OCI-LY7 (cell line): ENCODE measurements around the gene TMEM95. TPM values are rescaled to one million over a fixed set of nuclear protein-coding genes. Genes with fewer than 3 reads are reported as not detected.

Source experiments
- BruUV-seq: library from RNA; stranded (reverse); fragments of 400-500 nt; replicated peaks from 2 replicates; lab custom pipeline; 2021; lab: Mats Ljungman, UMichigan
- CTCF ChIA-PET: fragments of 300-600 bp; sonication (Branson Sonifier 250); formaldehyde crosslinking; loops from one replicate; lab custom pipeline; 2022; ENCODE audit warnings: antibody characterized with exemption; ENCODE audit not compliant: unreplicated experiment; lab: Charles Lee
- POLR2A ChIA-PET: fragments of 300-600 bp; sonication (Branson Sonifier 250); formaldehyde crosslinking; loops from one replicate; lab custom pipeline; 2022; ENCODE audit warnings: antibody characterized with exemption; lab: Charles Lee
- DNase-seq: peaks from one replicate; pipeline ENCODE4 v3.0.0-alpha.2; 2015; ENCODE audit warnings: low spot score
- H2AFZ ChIP-seq: fragments of 200-600 bp; sonication (generic), shearing (Covaris generic); 2 replicates; pipeline ENCODE4 v1.6.1; 2014; ENCODE audit warnings: mild to moderate bottlenecking, antibody characterized with exemption, low read length, moderate library complexity
- H3K27ac ChIP-seq: fragments of 200-600 bp; sonication (generic); 2 replicates; pipeline ENCODE4 v1.5.1; 2014; ENCODE audit warnings: mixed run types, low read depth, mild to moderate bottlenecking, moderate library complexity, low read length, inconsistent platforms; ENCODE audit not compliant: poor library complexity, severe bottlenecking
- H3K36me3 ChIP-seq: fragments of 200-600 bp; sonication (generic); 2 replicates; pipeline ENCODE4 v1.6.1; 2014; ENCODE audit warnings: mild to moderate bottlenecking, antibody characterized with exemption, low read length, moderate library complexity, mixed read lengths; ENCODE audit not compliant: insufficient read depth
- H3K4me1 ChIP-seq: fragments of 200-600 bp; sonication (generic); 2 replicates; pipeline ENCODE4 v1.5.1; 2014; ENCODE audit warnings: mild to moderate bottlenecking, low read length; ENCODE audit not compliant: insufficient read depth, poor library complexity, severe bottlenecking
- H3K4me2 ChIP-seq: fragments of 200-600 bp; sonication (generic); 2 replicates; pipeline ENCODE4 v1.6.1; 2014; ENCODE audit warnings: mild to moderate bottlenecking, low read length
- H3K4me3 ChIP-seq: fragments of 200-600 bp; sonication (generic); 2 replicates; pipeline ENCODE4 v1.5.1; 2014; ENCODE audit warnings: mild to moderate bottlenecking, low read depth, low read length; ENCODE audit not compliant: poor library complexity, severe bottlenecking
- H3K79me2 ChIP-seq: fragments of 200-600 bp; sonication (generic); 2 replicates; pipeline ENCODE4 v1.6.1; 2016; ENCODE audit warnings: low read depth, mild to moderate bottlenecking, low read length, moderate library complexity, mixed read lengths; ENCODE audit not compliant: insufficient read depth
- H3K9me2 ChIP-seq: fragments of 200-600 bp; sonication (generic); 2 replicates; pipeline ENCODE4 v1.6.1; 2016; ENCODE audit warnings: mild to moderate bottlenecking, low read length, mixed read lengths; ENCODE audit not compliant: insufficient read depth
- H3K9me3 ChIP-seq: fragments of 200-600 bp; sonication (generic); 2 replicates; pipeline ENCODE4 v1.6.1; 2014; ENCODE audit warnings: mild to moderate bottlenecking, mixed run types, low read length, mixed read lengths
- H4K20me1 ChIP-seq: fragments of 200-600 bp; sonication (generic); 2 replicates; pipeline ENCODE4 v1.6.1; 2014; ENCODE audit warnings: mild to moderate bottlenecking, antibody characterized with exemption, low read length, moderate library complexity, mixed read lengths; ENCODE audit not compliant: insufficient read depth
- CTCF ChIP-seq: fragments of 200-600 bp; sonication (generic); conservative IDR thresholded peaks from 2 replicates; pipeline ENCODE4 v1.5.1; 2014; ENCODE audit warnings: mild to moderate bottlenecking, antibody characterized with exemption, low read length, moderate library complexity, mixed read lengths
- EZH2phosphoT487 ChIP-seq: fragments of 200-600 bp; sonication (generic); IDR thresholded peaks from 2 replicates; pipeline ENCODE4 v1.6.1; 2018; ENCODE audit warnings: low read depth, borderline replicate concordance, mild to moderate bottlenecking, mixed run types, antibody characterized with exemption, low read length, moderate library complexity, mixed read lengths
- intact Hi-C: fragments of 100-400 bp; cut with micrococcal nuclease; formaldehyde crosslinking; loops from one replicate; pipeline ENCODE4 v1.10.0; 2022; ENCODE audit not compliant: unreplicated experiment
- total RNA-seq, 2 experiments: library from RNA; depleted of rRNA in 1 of 2; stranded (reverse); fragments of >200 nt in 1 of 2; shearing (Covaris generic) in 1 of 2; gene quantifications; 2 replicates each; pipeline ENCODE4 v1.2.3, GENCODE V29; 2014 to 2022

TMEM95 gene
- total RNA-seq, 2 experiments from 2014 or later: not detected

GRCh38 chr17:7354262-7354843 is 603 bp upstream of the TMEM95 start:
- H3K4me3 ChIP-seq: no peak overlapping the region
- H3K4me1 ChIP-seq: peaks cover 35% of the 10 kb centered on the region
- no peaks in the 10 kb centered on the region for H4K20me1 ChIP-seq
- intact Hi-C loops: loop anchor here (5.0 kb wide), 3 partner anchors 37 to 333 kb away; partner anchors contain the start of genes GPS2, TMEM256, TP53 and WRAP53
- H2AFZ ChIP-seq: no peak overlapping the region
- no peaks in the 10 kb centered on the region for H3K9me3 ChIP-seq
- CTCF ChIA-PET: interaction anchor here (0.5 to 2.6 kb wide), 2 partner anchors 82 to 206 kb away, joined by 4 to 13 read pairs; no protein-coding TSS in a partner anchor
- H3K4me2 ChIP-seq: no peak overlapping the region
- BruUV-seq: no TSS peak
- DNase-seq: no peak
- no peaks in the 10 kb centered on the region for H3K79me2 ChIP-seq
- TF ChIP-seq EZH2phosphoT487 (no peak), CTCF (no peak)
- H3K9me2 ChIP-seq: no peaks in the 10 kb centered on the region
- H3K27ac ChIP-seq: no peak overlapping the region
- POLR2A ChIA-PET: no interaction called here
- H3K36me3 ChIP-seq: 0 out of 2 replicates have a peak, but pooled peaks cover 6% of the 10 kb centered on the region

GRCh38 chr17:7355573-7355972 is 617 bp downstream of the TMEM95 start:
- Histone ChIP-seq H3K9me3 (no peaks in the 10 kb centered on the region), H3K4me3 (no peak overlapping the region), H2AFZ (no peak overlapping the region), H4K20me1 (no peaks in the 10 kb centered on the region), H3K4me2 (0 out of 2 replicates have a peak overlapping the region, but pooled peaks have one; percentile 1), H3K4me1 (peaks cover 23% of the 10 kb centered on the region), H3K9me2 (no peaks in the 10 kb centered on the region), H3K27ac (no peak overlapping the region), H3K79me2 (no peaks in the 10 kb centered on the region), H3K36me3 (0 out of 2 replicates have a peak, but pooled peaks cover 3% of the 10 kb centered on the region)
- TF ChIP-seq CTCF (no peak), EZH2phosphoT487 (no peak)
- no peak for DNase-seq
- no TSS peak for BruUV-seq
- ChIA-PET POLR2A (interaction anchor here (0.6 to 1.5 kb wide), 6 partner anchors 13 to 80 kb away, joined by 3 to 6 read pairs (median 4); partner anchors contain the start of genes NEURL4 and TMEM102), CTCF (interaction anchor here (0.6 to 2.6 kb wide), 5 partner anchors 19 to 86 kb away, joined by 3 to 13 read pairs (median 3); partner anchors contain the start of genes ACAP1 and PLSCR3)
- intact Hi-C loops: no loop called here
